HL-60 (cell line): ENCODE results near the gene HOMEZ.
"Not testable (repeated sequence)": the region's sequence is repeated elsewhere in the genome, so short reads cannot be mapped to it uniquely, and the experiment has no call there.

Experiments used
- DNase-seq, 2 experiments: peaks; one replicate each; pipeline ENCODE4 v3.0.0-alpha.2; 2010 to 2020; ENCODE audit warnings: low read depth in 1 of 2, low spot score in 1 of 2
- H3K27ac ChIP-seq: fragments of 250-450 bp; sonication (Bioruptor Pico); replicated peaks from 2 replicates; pipeline ENCODE4 v1.5.1; 2020; ENCODE audit warnings: mild to moderate bottlenecking, moderate library complexity
- H3K27me3 ChIP-seq: fragments of 250-450 bp; sonication (Bioruptor Pico); 2 replicates; pipeline ENCODE4 v1.5.1; 2021; ENCODE audit warnings: mild to moderate bottlenecking, moderate library complexity; ENCODE audit not compliant: insufficient read depth, poor library complexity, severe bottlenecking
- H3K4me3 ChIP-seq: replicated peaks from 2 replicates; pipeline ENCODE4 v1.5.1; 2011; ENCODE audit warnings: mild to moderate bottlenecking, control low read depth, low read length; ENCODE audit not compliant: insufficient read depth
- CTCF ChIP-seq: IDR thresholded peaks from one replicate; pipeline ENCODE4 v1.5.1; 2011; ENCODE audit warnings: low read length, control low read depth, inconsistent platforms; ENCODE audit not compliant: insufficient read depth
- GABPA ChIP-seq: IDR thresholded peaks from 2 replicates; pipeline ENCODE4 v1.6.1; 2012; ENCODE audit warnings: low read depth
- POLR2AphosphoS5 ChIP-seq: IDR thresholded peaks from 2 replicates; pipeline ENCODE4 v1.6.1; 2012; ENCODE audit warnings: low read depth
- REST ChIP-seq: IDR thresholded peaks from 2 replicates; pipeline ENCODE4 v1.6.1; 2012; ENCODE audit warnings: low read depth; ENCODE audit not compliant: insufficient replicate concordance
- SPI1 ChIP-seq: IDR thresholded peaks from 2 replicates; pipeline ENCODE4 v1.6.1; 2012; ENCODE audit warnings: low read depth, mild to moderate bottlenecking, borderline replicate concordance

Gene HOMEZ

GRCh38 chr14:23269193-23269592, 16.7 kb downstream of the HOMEZ start:
- H3K4me3 ChIP-seq, result no peak overlapping the region
- no peaks in the 10 kb centered on the region for H3K27me3 ChIP-seq
- DNase-seq, result no peak
- no peak for TF ChIP-seq GABPA
- no peak overlapping the region for H3K27ac ChIP-seq

DNA sequence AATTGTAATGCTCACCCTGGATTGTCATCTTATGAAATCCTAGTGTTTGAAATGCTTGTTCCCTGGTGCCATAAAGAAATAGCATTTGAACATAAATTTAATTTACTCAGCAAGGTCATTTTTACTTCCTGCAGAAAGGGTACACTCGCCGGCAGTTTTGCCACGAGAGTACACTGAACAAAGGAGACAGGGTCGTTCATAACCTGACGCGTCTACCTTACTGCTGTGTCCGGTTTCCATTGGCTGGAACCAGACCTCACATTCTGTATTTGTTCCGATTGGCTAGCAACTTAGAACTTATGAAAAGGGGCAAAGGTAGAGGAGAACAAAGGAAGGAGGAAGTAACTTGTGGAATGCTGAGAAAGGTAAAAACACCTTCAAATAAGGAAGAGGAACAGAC, 25.1 kb downstream of the HOMEZ start:
- not testable (repeated sequence) for DNase-seq, H3K4me3 ChIP-seq, H3K27ac ChIP-seq, H3K27me3 ChIP-seq

DNA sequence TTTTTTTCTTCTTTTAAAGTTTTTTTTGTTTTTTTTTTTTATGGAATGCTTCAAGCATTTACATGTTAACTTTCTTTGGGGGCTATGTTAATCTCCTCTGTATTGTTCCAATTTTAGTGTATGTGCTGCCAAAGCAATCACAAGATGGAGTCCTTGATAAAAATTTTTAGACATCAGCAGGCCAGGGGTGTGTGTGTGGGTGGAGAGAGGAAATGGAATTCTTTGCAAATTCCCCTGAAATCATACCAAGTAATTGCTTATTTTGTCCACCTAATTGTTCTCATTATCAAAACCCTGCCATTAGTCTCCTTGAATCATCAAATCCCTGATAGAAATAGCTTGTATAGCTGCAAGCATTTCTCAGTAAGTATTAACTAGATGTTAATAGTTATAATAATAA, 26.5 kb downstream of the HOMEZ start:
- Histone ChIP-seq H3K27ac (no peak overlapping the region), H3K27me3 (peaks cover 8% of the 10 kb centered on the region), H3K4me3 (no peak overlapping the region)
- no peak for TF ChIP-seq CTCF
- no peak for TF ChIP-seq SPI1
- no peak for TF ChIP-seq POLR2AphosphoS5
- no peak for TF ChIP-seq GABPA
- no peak for TF ChIP-seq REST
- no peak for DNase-seq

DNA sequence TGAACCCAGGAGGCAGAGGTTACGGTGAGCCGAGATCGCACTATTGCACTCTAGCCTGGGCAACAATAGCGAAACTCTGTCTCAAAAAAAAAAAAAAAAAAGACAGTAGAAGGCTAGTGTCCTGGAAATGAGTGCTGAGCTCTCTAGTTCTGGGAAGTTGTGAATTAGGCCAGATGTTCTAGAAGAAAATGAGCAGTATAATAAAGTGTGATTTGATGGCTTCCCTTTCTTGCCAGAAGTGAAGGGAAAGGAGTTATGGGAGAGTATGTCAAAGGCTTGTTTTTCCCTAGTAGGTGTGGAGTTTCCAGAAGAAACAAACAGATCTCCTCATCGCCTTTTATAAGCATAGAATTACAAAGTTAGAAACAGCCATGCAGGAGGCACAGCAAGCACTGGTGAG, 27.7 kb downstream of the HOMEZ start:
- H3K27ac ChIP-seq, result no peak overlapping the region
- no peak for DNase-seq
- peaks cover 8% of the 10 kb centered on the region for H3K27me3 ChIP-seq
- TF ChIP-seq SPI1 (no peak), POLR2AphosphoS5 (no peak), CTCF (no peak), REST (no peak), GABPA (no peak)
- no peak overlapping the region for H3K4me3 ChIP-seq

GRCh38 chr14:23252420-23253333, 33.3 kb downstream of the HOMEZ start:
- no peak for DNase-seq
- H3K4me3 ChIP-seq, result no peak overlapping the region
- TF ChIP-seq CTCF (no peak), SPI1 (no peak), POLR2AphosphoS5 (no peak), GABPA (no peak), REST (no peak)
- H3K27me3 ChIP-seq, result peaks cover 3% of the 10 kb centered on the region
- H3K27ac ChIP-seq, result no peak overlapping the region
